ENCODE data around the gene LYRM7.

LYRM7 gene

DNA sequence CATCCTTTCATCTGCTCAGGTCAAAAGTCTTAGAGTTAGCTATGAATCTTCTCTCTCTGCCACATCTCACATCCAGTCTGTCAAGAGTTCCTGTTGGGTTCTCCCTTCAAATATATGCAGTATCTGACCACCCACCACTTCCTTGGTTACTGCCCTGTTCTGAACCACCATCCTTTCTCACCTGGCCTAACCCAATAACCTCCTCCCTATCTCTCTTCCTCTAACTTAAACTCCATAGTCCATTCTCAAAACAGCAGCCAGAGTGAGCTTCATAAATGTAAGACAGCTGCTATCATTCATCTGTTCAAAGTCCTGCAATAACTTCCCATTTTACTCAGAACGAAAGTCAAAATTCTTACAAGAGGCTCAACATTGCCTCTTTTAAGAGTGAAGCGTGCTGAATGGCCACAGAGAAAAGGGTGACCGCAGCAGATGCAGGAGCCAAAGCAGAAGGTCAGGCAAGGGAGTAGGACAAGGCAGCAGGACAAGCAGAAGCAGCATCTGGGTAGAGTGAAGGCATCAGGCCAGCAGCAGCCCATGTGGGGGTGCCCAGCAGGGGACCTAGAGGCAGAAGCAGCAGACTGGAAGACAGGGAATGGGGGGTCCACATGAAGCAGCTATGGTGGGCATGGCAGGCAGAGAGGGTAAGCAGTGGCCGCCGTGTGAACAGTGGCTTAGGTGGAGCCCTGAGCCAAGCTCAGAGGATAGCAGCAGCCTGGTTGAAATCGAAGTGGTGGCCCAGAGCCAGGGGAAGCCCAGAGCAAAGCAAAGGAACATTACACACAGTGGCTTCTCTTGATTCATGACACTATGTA lies 53.9 kb downstream of the LYRM7 start:
- TF ChIP-seq POLR2AphosphoS5 (IDR thresholded peaks at IDR 0.05; ENCODE audit: low read depth, low read length) (peak; percentile 52; the same call in 1 of the 2 replicates), PAX5 (IDR thresholded peaks at IDR 0.05; ENCODE audit: insufficient read depth, low read length, severe bottlenecking) (no peak), SPI1 (IDR thresholded peaks at IDR 0.05; ENCODE audit: low read depth, low read length) (peak; percentile 38; the same call in 1 of the 2 replicates)
- FAIRE-seq (peak; percentile 95), DNase-seq (ENCODE audit: insufficient read length, low spot score) (no peak)

DNA sequence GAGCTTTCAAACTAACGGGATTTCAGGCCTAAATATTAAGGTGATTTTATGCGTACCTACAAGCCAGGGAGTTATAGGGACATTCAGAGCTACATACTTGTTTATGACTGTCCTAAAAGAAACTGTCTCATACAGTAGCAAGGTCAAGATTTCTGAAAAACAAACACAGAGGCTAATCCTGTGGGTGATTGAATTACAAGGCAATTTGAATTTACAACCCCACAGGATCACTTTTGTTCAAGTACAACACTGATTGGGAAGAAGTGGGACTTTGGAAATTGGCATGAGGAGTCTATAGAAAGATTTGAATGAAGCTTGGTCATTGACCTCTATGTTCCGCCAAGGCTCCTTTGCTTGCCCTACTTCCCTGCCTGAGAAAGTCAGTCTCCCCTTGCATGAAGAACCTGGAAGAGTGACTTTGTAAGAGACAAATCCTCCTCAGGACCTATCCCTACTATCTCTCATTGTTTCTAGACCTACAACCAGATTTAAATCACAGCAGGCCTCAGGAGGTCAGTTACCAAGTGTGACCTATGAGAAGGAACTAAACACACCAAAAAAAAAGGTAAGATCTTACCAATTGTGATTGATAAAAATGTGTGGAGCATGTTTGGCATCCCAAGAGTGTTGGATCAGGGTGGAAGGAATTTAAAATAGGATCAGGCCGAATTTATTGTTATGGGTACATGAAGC lies 54.7 kb downstream of the LYRM7 start:
- TF ChIP-seq TAF1 (IDR thresholded peaks at IDR 0.05; ENCODE audit: low read depth, low read length) (no peak), POLR2AphosphoS5 (IDR thresholded peaks at IDR 0.05; ENCODE audit: low read depth, low read length) (no peak)
- peak; percentile 59 for FAIRE-seq
- DNase-seq (ENCODE audit: insufficient read length, low spot score) = no peak

DNA sequence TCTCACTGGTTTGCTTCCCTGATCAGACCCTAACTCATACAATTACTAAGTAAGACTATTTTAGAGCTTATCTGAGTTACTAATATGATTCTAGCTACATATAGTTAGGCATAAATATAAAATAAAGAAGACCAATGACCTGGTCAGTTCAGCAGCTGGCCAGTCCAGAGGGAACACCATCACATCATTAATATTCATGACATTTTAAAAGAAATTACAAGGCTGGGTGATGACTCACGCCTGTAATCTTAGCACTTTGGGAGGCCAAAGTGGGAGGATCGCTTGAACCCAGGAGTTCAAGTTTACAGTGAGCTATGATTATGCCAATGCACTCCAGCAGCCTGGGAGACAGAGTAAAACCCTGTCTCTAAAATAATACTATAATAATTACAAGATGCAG lies 56.2 kb downstream of the LYRM7 start:
- TF ChIP-seq POLR2AphosphoS5 (IDR thresholded peaks at IDR 0.05; ENCODE audit: low read depth, low read length) (no peak), SPI1 (IDR thresholded peaks at IDR 0.05; ENCODE audit: low read depth, low read length) (no peak), POLR2A (IDR thresholded peaks at IDR 0.05; ENCODE audit: low read depth, low read length) (no peak), POU2F2 (IDR thresholded peaks at IDR 0.05; ENCODE audit: low read depth, low read length) (no peak), PAX5 (IDR thresholded peaks at IDR 0.05; ENCODE audit: insufficient read depth, low read length, severe bottlenecking) (no peak), TAF1 (IDR thresholded peaks at IDR 0.05; ENCODE audit: low read depth, low read length) (no peak)
- no peak for DNase-seq (ENCODE audit: insufficient read length, low spot score)
- no peak for FAIRE-seq

DNA sequence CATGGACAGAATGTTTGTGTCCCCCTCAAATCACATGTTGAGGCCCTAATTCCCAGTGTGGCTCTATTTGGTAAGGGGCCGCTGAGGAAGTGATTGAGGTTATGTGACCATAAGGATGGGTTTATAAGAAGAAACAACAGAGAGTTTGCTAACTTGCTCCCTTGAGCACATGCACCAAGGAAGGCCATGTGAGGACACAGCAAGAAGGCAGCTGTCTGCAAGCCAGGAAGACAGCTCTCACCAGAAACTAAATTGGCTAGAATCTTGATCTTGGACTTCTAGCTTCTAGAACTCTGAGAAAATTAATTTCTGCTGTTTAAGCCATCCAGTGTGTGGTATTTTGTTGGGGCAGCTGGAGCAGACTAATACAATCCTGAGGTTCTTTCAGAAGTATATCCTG lies 57.9 kb downstream of the LYRM7 start:
- peak; percentile 16 for FAIRE-seq
- DNase-seq (ENCODE audit: insufficient read length, low spot score) = no peak
- TF ChIP-seq POLR2A (IDR thresholded peaks at IDR 0.05; ENCODE audit: low read depth, low read length) = no peak
- TF ChIP-seq PAX5 (IDR thresholded peaks at IDR 0.05; ENCODE audit: insufficient read depth, low read length, severe bottlenecking) = no peak
- no peak for TF ChIP-seq TAF1 (IDR thresholded peaks at IDR 0.05; ENCODE audit: low read depth, low read length)
- TF ChIP-seq POU2F2 (IDR thresholded peaks at IDR 0.05; ENCODE audit: low read depth, low read length) = no peak
- no peak for TF ChIP-seq SPI1 (IDR thresholded peaks at IDR 0.05; ENCODE audit: low read depth, low read length)
- TF ChIP-seq POLR2AphosphoS5 (IDR thresholded peaks at IDR 0.05; ENCODE audit: low read depth, low read length) = no peak

DNA sequence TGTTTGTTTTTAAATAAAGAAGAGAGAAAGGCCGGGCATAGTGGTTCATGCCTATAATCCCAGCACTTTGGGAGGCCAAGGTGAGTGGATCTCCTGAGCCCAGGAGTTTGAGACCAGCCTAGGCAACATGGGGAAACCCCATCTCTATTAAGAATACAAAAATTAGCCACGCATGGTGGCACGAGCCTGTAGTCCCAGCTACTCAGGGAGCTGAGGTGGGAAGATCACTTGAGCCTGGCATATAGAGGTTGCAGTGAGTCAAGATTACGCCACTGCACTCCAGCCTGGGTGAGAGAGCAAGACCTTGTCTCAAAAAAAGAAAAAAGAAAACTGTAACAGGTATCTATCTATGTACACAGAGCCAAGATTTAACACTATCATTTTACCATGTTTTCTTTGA lies 58.9 kb downstream of the LYRM7 start:
- FAIRE-seq (no peak), DNase-seq (ENCODE audit: insufficient read length, low spot score) (no peak)
- TF ChIP-seq TAF1 (IDR thresholded peaks at IDR 0.05; ENCODE audit: low read depth, low read length) = no peak
- no peak for TF ChIP-seq POLR2A (IDR thresholded peaks at IDR 0.05; ENCODE audit: low read depth, low read length)
- no peak for TF ChIP-seq SPI1 (IDR thresholded peaks at IDR 0.05; ENCODE audit: low read depth, low read length)

DNA sequence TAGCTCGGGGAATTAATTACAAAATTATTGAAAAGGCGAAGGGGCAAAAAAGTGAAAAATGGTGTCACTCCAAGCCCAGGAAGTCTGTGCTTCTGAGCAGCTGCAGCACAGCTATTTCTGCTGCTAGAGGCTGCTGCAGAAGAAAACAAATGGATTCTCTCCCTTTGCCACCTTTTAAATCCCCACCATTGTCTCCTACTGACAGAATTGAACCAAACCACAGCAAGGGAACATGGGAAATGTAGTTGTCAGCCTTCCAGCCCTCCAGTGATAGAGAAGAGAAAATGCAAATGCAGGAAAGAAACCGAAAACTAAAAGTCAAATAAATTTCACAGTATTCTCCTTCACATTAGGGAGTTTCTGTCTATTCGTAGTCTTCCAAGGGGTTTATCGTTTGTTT lies 59.7 kb downstream of the LYRM7 start:
- no peak for DNase-seq (ENCODE audit: insufficient read length, low spot score)
- peak; percentile 89 for FAIRE-seq
- TF ChIP-seq POU2F2 (IDR thresholded peaks at IDR 0.05; ENCODE audit: low read depth, low read length) = peak; percentile 84
- no peak for TF ChIP-seq POLR2AphosphoS5 (IDR thresholded peaks at IDR 0.05; ENCODE audit: low read depth, low read length)

DNA sequence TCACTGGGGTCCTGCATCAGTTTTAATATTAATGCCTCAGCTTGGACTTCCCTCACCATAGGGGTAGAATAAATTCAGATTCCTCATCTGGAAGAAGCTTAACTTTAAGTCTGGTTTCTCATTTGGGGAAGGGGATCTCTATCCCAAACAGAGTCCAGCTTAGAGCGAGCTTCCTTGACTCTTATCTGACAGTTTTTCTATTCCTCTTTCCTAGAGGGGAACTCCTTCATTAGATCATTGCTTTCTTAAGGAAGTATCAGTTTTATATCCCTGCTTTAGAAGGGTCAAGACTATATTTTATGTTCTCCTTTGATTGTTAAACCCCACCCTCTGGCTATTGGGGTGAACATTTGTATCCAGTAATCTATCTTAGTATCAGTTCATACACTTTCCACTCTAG lies 68.9 kb downstream of the LYRM7 start:
- DNase-seq (ENCODE audit: insufficient read length, low spot score) (no peak), FAIRE-seq (no peak)
- TF ChIP-seq TAF1 (IDR thresholded peaks at IDR 0.05; ENCODE audit: low read depth, low read length) (no peak), SPI1 (IDR thresholded peaks at IDR 0.05; ENCODE audit: low read depth, low read length) (0 out of 2 replicates have a peak, but pooled peaks have one; percentile 2), PAX5 (IDR thresholded peaks at IDR 0.05; ENCODE audit: insufficient read depth, low read length, severe bottlenecking) (no peak), POU2F2 (IDR thresholded peaks at IDR 0.05; ENCODE audit: low read depth, low read length) (no peak), POLR2AphosphoS5 (IDR thresholded peaks at IDR 0.05; ENCODE audit: low read depth, low read length) (no peak), POLR2A (IDR thresholded peaks at IDR 0.05; ENCODE audit: low read depth, low read length) (no peak)

DNA sequence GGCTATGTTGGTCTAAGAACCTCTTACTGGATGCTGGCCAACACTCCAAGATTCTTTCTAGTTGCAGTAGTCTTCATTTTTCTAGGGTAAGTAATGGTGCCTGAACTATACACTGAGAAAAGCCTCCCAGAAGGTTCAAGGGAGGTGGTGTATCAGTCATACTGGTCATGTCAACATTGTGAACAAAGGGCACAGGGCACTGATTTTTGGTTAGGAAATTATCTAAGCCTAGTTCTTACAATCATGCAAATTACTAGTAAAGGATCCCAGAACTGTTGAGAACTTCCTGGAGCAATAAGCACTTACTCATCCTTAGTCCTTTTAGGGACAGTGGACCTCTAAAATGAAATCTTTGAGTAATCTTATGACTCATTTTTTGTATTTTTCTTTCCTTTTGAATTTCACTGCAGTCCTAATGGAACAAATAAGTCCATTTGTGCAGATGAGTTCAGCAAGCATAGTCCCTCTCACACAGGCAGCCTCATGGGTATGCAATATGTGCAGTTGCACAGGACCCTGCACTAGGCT lies 72.0 kb downstream of the LYRM7 start:
- no peak for FAIRE-seq
- DNase-seq (ENCODE audit: insufficient read length, low spot score) = no peak
- TF ChIP-seq TAF1 (IDR thresholded peaks at IDR 0.05; ENCODE audit: low read depth, low read length) (no peak), SPI1 (IDR thresholded peaks at IDR 0.05; ENCODE audit: low read depth, low read length) (no peak), POU2F2 (IDR thresholded peaks at IDR 0.05; ENCODE audit: low read depth, low read length) (no peak), POLR2A (IDR thresholded peaks at IDR 0.05; ENCODE audit: low read depth, low read length) (no peak)

DNA sequence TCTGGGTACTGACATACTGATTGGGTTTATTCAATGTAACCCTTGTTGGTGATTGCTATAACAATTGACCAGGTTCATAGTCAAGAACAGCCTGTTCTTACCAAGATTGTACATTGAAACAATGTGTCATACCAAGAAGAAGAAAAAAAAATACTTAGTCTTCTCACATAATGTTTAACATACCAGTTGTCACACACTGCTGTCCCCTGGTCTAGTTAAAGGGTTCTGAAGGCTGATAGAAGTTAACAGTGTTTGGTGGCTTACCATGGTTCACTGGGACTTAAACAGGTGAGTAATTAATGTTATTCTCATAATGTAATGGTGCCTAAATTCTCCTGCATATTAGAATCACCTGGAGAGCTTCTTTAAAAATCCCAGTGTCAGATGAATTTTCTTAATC lies 74.6 kb downstream of the LYRM7 start:
- no peak for DNase-seq (ENCODE audit: insufficient read length, low spot score)
- TF ChIP-seq POU2F2 (IDR thresholded peaks at IDR 0.05; ENCODE audit: low read depth, low read length) (no peak), POLR2AphosphoS5 (IDR thresholded peaks at IDR 0.05; ENCODE audit: low read depth, low read length) (no peak), TAF1 (IDR thresholded peaks at IDR 0.05; ENCODE audit: low read depth, low read length) (no peak), SPI1 (IDR thresholded peaks at IDR 0.05; ENCODE audit: low read depth, low read length) (no peak), POLR2A (IDR thresholded peaks at IDR 0.05; ENCODE audit: low read depth, low read length) (no peak), PAX5 (IDR thresholded peaks at IDR 0.05; ENCODE audit: insufficient read depth, low read length, severe bottlenecking) (no peak)
- FAIRE-seq = no peak

DNA sequence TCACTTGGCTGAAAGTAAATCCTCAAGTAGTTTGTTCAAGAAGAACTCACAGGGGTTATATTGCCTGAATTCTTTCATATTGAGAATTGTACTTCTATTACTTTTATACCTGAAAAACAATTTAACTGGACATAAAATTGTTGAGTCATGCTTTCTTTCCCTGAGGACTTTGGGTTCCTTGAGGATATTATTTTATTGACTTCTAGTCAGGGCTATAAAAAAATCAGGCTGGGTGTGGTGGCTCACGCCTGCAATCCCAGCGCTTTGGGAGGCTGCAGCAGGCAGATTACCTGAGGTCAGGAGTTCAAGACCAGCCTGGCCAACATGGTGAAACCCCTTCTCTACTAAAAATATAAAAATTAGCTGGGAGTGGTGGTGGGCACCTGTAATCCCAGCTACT lies 75.2 kb downstream of the LYRM7 start:
- DNase-seq (ENCODE audit: insufficient read length, low spot score) = no peak
- no peak for FAIRE-seq
- no peak for TF ChIP-seq TAF1 (IDR thresholded peaks at IDR 0.05; ENCODE audit: low read depth, low read length)
- TF ChIP-seq POLR2A (IDR thresholded peaks at IDR 0.05; ENCODE audit: low read depth, low read length) = no peak
- TF ChIP-seq POU2F2 (IDR thresholded peaks at IDR 0.05; ENCODE audit: low read depth, low read length) = no peak
- TF ChIP-seq POLR2AphosphoS5 (IDR thresholded peaks at IDR 0.05; ENCODE audit: low read depth, low read length) = no peak
- no peak for TF ChIP-seq PAX5 (IDR thresholded peaks at IDR 0.05; ENCODE audit: insufficient read depth, low read length, severe bottlenecking)
- TF ChIP-seq SPI1 (IDR thresholded peaks at IDR 0.05; ENCODE audit: low read depth, low read length) = no peak

Measured in GM12891 (cell line).